Jurkat, Clone E6-1 (cell line): ENCODE data around the gene PROM2.

Source experiments
- DNase-seq: peaks from one replicate; pipeline ENCODE4 v3.0.0-alpha.2; 2011; ENCODE audit warnings: low read depth, low spot score
- H3K4me3 ChIP-seq: 2 replicates; pipeline ENCODE4 v1.5.1; 2011; ENCODE audit warnings: mild to moderate bottlenecking, low read length, control low read depth, moderate library complexity

Gene PROM2

DNA sequence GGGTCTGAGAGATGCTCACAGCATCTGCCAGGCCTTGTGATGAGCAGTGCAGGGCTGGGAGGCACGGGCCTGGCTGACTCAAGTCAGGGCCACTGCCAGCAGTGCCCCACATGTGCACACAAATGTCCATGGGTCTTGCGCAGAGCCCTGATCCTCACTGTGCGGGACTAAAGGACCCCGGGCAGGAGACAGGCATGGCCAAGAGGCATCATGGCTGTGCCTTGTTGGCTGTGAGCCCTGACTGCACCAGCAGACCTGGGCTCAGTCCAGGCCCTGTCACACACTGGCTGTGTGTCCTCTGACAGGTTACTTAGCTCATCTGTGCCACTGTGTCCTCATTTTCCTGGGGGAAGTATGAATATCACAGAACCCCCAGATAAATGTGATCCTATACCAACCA lies 26.9 kb downstream of the PROM2 start:
- H3K4me3 ChIP-seq, result no peak overlapping the region
- no peak for DNase-seq

DNA sequence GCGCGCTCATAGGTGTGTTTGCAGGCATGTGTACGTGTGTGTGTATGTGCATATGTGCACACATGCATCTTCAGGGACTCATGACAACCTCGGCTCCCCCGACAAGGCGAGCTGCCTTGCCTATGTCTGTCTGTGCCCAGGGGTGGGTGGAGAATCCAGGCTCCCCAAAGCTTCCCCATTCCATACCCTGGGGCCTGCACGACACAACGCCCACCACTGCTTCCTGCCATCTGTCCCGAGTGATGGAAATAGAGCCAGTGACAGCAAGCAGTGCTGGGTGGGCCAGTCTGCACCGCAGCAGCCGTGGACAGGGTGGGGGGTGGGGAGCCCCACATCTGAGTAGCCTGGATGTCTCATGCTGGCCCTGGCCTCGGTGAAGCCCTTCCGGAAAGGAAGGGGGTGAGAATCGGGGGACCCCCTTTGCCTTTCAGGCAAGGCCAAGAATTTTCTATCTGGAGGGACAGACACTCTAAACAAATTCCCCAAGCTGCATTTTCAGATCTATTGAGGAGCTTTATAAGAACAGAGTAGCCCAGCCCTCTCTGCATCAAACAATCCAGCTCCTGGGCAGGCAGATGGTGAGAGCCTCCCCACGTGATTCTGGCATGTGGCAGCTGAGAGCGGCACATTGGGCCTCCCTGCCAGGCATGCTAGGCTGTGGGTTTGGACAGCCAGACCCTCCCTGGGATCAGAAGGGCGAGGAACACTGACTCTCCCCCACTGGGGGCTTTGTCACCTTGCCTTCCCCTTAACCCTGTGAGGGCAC lies 27.8 kb downstream of the PROM2 start:
- DNase-seq, result no peak
- no peak overlapping the region for H3K4me3 ChIP-seq

GRCh38 chr2:95303191-95303919 lies 29.1 kb downstream of the PROM2 start:
- no peak for DNase-seq
- no peak overlapping the region for H3K4me3 ChIP-seq

GRCh38 chr2:95305380-95306061 lies 31.3 kb downstream of the PROM2 start:
- DNase-seq, result no peak
- no peak overlapping the region for H3K4me3 ChIP-seq

DNA sequence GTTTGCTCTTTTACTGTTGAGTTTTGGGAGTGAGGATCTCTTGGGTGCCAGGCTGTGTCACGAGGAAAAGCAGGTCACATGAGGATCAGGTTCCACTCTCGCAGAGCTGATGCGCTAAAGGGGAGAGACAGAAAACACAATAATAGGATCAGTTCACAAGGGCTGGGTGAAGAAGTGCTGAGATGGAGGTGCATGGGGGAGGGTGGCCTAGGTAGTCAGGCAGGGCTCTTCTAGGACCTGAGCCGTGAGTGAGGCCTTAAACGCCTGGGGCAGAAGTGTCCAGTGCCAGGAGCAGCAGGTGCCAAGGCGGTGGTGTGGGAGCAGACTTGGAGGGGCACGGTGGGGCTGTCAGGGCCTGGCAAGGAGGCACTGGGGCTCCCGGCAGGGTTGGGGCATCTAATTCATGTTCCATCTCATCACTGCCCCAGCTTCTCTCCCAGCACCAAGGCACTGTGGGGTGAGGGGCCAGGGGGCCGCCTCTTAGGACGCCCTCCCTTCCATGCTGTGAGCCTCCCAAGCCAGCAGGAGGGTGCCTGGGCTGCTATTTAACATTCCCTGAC lies 32.2 kb downstream of the PROM2 start:
- DNase-seq, result no peak
- H3K4me3 ChIP-seq, result no peak overlapping the region

- no peak for DNase-seq
- H3K4me3 ChIP-seq, result no peak overlapping the region
Measured at GRCh38 chr2:95307036-95307435, 32.8 kb downstream of the PROM2 start.

DNA sequence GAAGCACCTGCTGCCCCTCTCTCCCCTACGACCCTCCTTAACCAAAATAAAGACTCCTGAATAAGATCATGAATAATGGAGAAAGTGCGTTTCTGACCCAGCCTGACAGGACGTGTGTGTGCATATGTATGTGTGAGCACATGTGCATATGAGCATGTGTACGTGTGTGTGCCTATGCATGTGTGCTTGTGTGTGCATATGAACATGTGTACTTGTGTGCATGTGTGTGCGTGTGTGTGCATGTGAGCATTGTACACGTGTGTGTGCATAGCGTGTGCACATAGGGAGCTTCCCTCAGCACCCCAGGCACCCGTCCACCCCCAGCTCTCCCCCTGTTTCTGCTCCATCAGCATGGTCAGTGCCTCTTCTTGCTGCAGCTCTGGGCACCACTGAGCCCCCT lies 33.6 kb downstream of the PROM2 start:
- no peak overlapping the region for H3K4me3 ChIP-seq
- no peak for DNase-seq

- no peak for DNase-seq
- no peak overlapping the region for H3K4me3 ChIP-seq
Measured at GRCh38 chr2:95308426-95308990, 34.3 kb downstream of the PROM2 start.

DNA sequence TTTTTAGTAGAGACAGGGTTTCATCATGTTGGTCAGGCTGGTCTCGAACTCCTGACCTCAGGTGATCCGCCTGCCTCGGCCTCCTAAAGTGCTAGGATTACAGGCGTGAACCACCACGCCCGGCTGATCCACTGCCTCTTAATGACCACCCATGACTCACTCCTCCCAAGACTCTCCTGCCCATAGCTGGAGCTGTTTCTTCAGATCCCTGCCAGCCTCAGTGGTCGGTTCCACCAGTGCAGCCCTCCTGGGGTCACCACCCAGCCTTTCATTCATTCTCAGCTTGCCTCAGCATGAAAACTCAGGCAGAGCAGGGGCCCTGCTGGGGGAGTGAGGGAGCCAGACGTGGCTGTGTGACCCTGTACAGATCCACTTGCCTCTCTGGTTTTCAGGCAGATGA lies 35.4 kb downstream of the PROM2 start:
- H3K4me3 ChIP-seq, result no peak overlapping the region
- no peak for DNase-seq

DNA sequence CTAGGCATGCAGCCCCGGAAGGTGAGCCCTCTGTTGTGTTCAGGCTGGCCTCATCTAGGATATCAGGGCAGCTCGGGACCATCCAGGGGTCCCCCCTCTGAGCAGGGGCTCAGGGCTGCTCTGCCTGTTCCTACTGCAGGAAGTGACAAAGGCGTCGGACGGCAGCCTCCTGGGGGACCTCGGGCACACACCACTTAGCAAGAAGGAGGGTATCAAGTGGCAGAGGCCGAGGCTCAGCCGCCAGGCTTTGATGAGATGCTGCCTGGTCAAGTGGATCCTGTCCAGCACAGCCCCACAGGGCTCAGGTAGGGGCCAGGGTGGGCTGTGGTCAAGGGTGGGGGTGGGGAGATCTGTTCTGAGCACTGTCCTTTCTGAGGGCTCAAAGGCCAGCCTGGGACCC lies 36.0 kb downstream of the PROM2 start:
- no peak for DNase-seq
- H3K4me3 ChIP-seq, result no peak overlapping the region

- H3K4me3 ChIP-seq, result no peak overlapping the region
- no peak for DNase-seq
Measured at GRCh38 chr2:95310651-95311050, 36.4 kb downstream of the PROM2 start.

DNA sequence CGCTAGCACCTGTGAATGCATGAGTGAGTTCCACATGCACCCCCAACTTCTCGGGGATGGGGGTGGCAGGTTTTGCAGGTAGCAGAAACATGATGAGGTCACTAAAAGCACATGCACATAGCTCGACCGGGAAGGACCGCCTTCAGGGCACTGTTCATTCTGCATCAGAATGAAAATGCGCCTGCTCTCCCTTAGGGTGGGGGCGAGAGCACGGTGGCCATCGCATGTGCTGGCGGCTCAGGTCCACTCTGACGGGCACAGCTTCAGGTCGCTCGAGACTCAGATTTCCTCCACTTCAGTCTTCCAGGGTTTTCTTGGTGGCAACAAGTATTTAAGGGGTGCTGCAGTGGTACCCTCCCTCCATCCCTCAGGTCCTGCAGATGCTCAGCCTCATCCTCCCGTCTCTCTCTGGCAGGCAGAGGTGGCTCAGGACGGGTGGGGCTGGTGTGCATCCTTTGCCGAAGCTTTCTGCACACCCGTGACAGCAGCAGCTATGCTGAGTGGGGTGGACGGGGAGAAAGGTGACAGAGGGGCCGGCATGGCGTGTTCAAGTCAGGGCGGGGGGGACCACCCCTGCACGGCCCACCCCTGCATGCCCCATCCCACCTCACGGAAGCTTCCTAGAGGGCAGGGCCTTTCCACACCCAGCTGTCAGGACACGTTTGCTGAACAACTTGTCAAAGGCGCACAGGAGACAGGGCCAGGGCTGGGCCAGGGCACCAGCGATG lies 37.7 kb downstream of the PROM2 start:
- no peak for DNase-seq

DNA sequence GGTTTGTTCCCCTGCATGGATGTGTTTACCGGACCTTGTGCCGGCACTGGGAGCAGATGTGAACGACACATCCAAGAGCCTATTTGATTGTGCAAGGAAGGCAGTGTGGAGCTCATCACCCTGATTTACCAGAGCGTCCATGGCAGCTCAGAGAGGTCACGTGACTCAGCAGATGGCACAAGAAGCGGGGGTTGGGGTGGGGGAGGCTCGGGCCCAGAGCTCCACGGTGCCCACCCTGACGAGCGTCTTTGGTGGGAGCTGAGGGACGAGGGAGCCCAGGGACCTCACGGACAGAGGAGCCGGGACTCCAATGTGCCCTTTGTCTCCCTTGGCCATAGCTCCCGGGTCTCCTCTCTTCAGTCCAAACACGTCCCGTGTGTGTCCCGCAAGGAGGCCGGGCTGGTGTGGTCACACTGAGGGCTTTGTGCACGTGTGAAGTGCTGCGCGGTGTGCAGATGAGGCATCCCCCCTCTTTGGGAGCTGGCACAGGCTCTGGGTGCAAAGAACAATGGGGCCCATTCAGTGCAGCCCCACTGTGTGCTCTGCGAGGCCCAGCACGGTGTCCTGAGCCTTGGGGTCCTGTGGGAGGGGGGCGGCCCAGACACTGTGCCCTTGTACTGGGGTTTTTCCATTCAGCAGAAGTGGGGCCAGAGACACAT lies 38.4 kb downstream of the PROM2 start:
- DNase-seq, result no peak
- no peak overlapping the region for H3K4me3 ChIP-seq

More for the DNA sequence above, 37.7 kb downstream of the PROM2 start:
- H3K4me3 ChIP-seq, result no peak overlapping the region

GRCh38 chr2:95313296-95314131 lies 39.3 kb downstream of the PROM2 start:
- no peak for DNase-seq
- no peak overlapping the region for H3K4me3 ChIP-seq

DNA sequence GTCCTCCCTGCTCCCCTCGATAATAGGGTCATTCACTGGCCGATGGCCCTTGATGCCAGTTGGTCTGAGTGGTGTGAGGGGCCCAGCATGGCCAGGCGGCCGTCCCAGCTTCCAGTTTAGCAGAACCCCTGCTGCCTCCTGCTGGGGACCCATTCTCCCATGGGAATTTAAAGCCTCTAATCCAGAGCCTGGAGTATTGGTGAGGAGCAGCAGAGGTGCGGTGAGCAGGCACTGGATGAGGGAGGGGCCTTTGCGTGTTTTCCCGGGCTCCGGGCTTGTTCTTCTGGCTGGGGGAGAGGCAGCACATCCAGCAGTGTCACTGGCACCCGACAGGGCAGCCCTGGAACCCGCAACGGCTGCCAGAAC lies 40.3 kb downstream of the PROM2 start:
- H3K4me3 ChIP-seq, result no peak overlapping the region
- no peak for DNase-seq

DNA sequence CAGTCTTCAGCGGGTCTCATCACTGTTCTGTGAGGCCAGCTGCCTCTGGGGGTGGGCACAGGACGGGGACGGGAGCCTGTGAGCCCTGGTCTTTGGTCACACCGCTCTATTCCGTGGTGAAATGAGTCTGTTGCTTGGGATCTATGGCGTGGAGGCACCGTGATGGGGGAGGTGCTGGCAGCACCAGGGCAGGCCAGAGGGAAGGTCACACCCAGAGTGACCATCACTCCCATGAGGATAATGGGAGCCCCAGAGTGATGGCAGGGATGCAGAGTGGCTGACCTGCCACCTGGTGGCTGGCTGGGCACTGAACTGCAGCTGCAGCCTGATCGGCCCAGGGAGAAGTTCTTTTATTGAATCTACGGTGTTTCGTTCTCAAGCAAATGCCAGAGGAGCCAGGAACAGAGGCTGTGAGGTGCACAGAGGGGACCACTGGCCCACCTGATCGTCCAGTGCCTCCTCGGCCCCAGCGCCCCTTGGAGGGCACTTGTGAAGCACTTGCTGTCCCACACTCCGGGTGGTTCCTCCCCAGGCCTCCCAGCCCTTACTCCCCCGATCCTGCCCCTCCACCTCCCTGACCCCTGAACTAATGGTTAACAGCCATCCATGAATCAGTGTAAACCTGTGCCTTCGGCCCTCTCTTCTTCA lies 40.8 kb downstream of the PROM2 start:
- no peak for DNase-seq
- H3K4me3 ChIP-seq, result no peak overlapping the region

DNA sequence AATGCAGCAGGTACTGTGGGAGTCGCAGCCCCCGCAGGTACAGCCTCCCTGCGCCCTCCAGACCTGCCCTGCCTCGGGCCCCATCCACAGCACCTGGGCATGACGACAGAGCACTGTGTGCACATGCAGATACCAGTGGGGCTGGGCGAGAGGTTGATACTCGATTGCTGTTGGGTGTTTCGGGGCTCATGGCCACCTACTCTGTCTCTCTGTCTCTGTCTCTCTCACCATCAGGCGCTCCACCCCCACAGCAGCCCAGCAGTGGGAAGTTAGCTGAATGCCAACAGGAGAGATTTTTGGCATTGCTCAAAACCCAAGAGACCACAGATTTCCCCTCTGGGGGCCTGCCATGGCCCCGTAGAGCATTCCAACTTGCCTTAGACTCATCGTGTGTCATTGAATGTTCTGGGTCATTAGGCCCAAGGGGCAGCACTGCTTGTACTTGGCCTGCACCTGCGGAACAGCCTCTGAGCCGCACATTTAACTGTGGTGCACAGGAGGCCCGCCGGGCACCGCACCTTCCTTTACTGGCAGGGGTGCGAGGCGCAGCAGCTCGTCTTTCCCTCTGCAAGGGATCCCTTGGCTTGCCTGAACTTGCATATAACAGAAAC lies 41.7 kb downstream of the PROM2 start:
- no peak overlapping the region for H3K4me3 ChIP-seq
- DNase-seq, result no peak
